ENCODE results near the gene RERE.
"Not testable (repeated sequence)": the region's sequence is repeated elsewhere in the genome, so short reads cannot be mapped to it uniquely, and the experiment has no call there.

RERE gene

DNA sequence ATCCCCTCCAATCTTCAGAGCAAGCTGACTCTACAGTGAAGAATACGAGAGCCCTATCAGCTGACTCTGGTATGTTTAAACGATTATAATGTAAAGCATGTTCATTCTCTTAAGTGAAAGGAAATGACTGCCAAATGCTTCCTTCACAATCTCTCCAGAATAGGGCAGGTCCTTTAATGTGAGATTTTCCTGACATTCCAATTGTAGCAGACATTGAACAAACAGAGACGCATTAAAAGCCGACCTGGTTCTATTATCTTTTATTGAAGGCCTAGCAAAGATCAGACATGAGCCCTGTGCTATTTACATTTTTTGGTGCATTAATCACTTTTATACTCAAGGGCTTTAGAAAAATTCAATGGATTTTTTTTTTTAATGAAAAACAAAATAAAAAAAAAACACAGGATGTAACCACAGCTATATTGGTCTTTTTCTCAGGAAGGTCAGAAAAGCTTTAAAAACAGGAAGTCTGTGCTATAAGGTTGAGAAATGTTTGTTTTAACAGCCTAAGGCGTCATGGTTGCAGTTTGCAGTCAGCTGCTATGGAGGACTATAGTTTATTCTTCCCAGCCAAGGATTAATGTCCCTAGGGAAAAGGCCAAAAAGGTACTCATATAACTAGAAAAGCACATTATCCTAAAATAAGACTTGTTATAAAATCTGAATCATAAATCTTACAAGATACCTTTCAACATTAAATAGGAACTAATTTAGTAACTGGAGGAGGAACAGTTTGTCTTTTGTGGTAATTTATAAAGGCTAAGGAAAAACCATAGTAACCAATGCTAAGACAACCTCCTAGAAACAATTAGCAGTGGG, 104.8 kb downstream of the RERE start:
- peak; percentile 68 for DNase-seq

DNA sequence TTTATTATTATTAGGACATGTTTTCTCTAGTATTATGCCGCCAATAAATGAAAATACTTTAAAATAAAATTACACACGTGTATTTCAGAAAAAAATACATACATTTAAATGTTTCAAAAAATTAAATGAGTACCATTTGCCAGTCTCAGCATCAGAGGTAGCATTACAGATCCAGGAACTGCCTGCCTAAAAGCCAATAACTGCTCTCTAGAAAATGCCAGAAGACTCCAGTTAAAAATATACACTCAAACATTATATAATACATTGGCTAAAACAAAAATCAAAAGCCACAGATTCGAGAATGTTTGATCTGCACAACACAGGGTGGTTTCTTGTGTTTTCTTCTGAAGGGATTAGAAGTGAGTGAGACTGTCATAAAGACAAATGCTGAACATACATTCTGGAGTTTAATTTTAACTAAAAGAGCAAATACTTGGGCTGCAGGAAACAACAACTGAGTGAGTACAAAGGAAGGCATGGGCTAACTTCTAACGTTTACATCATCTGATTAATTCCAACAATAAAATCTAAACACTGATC, 105.5 kb downstream of the RERE start:
- no peak for DNase-seq

- DNase-seq = no peak
Measured at GRCh38 chr1:8711151-8711550, 106.3 kb downstream of the RERE start.

DNA sequence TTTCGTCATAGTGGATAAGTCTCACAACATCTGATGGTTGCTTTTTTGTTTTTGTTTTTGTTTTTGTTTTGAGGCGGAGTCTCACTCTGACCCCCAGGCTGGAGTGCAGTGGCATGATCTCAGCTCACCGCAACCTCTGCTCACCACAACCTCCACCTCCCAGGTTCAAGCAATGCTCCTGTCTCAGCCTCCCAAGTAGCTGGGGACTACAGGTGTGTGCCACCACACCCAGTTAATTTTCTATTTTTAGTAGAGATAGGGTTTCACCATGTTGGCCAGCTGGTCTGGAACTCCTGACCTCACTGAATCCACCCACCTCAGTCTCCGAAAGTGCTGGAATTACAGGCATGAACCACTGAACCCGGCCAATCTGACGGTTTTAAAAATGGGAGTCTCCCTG, 109.2 kb downstream of the RERE start:
- no peak for DNase-seq

- peak; percentile 54 for DNase-seq
Measured at GRCh38 chr1:8706995-8707396, 110.4 kb downstream of the RERE start.

DNA sequence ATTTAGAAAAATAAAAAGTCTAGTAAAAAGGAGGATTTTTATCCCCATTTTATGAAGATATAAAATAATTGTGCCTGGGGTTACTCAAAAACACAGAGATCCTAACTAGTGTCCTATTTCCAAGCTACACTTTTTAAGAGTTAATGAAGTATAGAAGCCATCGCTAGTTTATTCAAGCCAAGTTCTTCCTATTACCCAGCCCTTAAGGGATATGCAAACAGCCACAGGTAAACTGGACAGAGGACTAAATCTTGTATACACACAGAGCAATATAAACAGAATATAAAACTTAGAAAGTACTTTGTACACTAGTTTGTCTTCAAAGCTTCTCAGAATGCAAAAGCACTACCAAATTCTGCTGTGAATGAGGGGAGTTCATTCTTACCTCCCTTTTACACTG, 111.1 kb downstream of the RERE start:
- peak; percentile 9 for DNase-seq

- peak; percentile 52 for DNase-seq
Measured at GRCh38 chr1:8704866-8705506, 112.5 kb downstream of the RERE start.

GRCh38 chr1:8702850-8703810, 114.3 kb downstream of the RERE start:
- DNase-seq = peak; percentile 94

GRCh38 chr1:8702472-8702849, 115.0 kb downstream of the RERE start:
- no peak for DNase-seq

GRCh38 chr1:8701794-8702471, 115.5 kb downstream of the RERE start:
- DNase-seq = peak; percentile 56

GRCh38 chr1:8699679-8700078, 117.8 kb downstream of the RERE start:
- DNase-seq = no peak

GRCh38 chr1:8698937-8699447, 118.4 kb downstream of the RERE start:
- no peak for DNase-seq

DNA sequence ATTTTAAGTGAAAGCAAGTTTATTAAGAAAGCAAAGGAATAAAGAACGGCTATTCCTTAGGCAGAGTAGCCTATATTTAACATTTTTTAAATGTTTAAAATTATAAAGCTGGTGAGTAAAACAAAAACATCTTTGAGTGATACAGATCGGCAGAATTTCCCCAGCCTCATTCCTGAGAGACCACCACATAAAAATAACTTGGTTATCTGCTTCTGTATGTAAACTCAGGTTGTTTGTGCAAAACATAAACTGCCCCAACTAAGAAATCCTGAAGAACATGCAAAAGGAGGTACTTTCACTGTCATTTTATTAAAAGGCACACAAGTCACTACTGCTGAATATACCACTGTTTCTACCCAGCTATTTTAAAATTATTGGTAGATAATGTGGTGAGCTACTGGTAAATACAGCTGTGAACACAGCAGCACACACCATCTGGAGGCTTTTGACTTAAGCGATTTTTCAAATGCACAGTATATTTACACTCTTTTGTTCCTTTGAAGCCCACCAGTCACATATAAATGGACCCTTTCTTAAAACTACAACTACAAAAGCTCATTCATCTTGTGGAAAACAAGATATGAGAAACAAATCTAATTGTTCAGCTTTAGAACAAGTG, 119.3 kb downstream of the RERE start:
- DNase-seq = no peak

- not testable (repeated sequence) for DNase-seq
Measured at GRCh38 chr1:8695442-8695841, 122.0 kb downstream of the RERE start.

DNA sequence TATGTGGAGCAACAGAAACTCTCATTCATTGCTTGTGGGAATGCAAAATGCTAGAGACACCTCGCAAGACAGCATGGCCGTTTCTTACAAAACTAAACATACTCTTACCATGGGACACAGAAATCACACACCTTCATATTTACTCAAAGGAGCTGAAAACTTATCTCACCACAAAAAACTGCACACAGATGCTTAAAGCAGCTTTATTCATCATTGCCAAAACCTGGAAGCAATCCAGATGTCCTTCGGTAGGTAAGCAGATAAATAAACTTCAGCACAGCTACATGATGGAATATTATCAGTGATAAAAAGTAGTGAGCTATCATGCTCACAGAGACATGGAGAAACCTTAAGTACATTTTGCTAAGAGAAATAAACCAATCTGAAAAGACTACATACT, 124.3 kb downstream of the RERE start:
- DNase-seq = no peak

DNA sequence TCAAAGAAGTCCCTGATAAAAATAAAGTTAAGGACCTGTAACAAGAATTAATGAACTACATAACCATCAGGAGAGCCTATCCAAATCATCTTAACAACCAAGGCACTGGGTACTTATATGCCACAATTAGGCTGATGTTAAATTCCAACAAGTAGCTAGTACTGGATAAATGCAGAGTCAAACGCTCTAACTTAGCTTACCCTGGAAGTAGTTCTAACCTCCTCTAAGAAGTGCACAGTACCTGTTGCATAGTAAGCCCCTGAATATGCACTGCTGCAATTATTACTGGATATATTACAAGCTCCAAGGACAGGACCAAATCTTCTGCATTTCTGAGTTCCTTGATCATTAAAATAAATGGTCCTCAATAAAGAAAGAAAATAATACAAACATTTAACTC, 125.8 kb downstream of the RERE start:
- DNase-seq = no peak

DNA sequence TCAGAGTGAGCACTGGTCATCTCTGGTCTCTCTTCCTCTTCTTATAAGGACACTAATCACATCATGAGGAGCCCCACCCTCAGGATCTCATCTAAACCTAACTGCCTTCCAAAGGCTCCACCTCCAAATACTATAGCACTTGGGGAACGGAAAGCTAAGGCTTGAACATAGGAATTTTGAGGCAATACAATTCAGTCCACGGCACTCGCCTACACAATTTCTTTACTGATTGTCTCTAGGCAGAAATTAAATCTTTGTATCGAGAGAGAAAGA, 127.3 kb downstream of the RERE start:
- no peak for DNase-seq

DNA sequence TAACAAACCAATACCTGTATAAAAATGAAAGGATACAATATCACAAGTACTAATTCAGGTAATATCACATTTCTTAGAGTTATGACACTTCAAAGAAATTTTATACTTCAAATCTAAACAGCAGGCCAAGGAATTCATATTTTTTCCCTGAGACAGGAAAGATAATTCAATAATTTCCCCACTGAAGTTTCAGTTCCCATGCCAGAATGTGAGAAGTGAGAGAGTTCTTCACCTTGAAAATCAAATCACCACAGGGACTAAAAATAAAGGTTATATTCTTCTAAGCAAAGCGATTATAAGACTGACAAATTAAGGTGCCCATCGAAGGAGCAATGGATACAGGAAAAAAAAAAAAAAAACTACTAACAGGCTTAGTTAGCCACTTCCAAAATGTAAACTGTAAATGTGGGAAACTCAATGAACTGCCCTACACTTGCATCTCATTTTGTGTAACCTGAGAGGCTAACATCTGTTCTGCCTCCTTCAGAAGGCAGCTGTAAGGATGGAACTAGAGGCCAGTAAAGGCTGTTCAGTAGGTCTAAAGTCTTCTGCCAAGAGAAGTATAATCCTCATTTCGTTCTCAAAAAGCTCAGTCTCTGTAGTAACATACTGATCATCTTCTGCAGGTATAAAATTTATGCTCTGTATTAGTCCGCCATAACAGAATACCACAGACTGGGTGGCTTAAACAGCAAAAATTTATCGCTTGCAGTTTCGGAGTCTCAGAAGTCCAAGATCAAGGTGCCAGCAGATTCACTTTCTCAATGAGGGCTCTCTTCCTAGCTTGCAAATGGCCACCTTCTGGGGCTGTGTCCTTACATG, 127.8 kb downstream of the RERE start:
- DNase-seq = no peak

GRCh38 chr1:8687538-8687937, 129.9 kb downstream of the RERE start:
- no peak for DNase-seq

DNA sequence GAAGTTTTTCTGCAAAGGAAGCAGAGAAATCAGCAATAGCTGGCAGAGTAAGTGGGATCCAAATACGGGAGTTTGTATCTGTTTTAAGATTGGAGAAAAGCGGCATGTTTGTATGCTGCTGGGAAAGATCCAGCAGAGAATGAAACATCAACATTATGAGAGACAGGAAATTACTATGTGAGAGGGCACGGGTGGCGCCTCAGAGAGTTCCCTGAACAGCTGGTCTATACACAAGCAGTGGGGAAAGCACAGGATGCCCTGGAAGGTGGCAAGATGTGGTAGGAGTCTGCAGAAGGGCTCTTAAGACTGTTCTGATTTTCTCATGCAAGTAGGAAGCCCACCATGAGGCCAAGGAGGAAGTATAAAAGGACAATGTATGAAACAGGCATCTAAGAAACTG, 130.4 kb downstream of the RERE start:
- DNase-seq = no peak

GRCh38 chr1:8685463-8685862, 132.0 kb downstream of the RERE start:
- DNase-seq = no peak

Measured in NCI-H526 treated with DMSO at 0.1 percent for 48 hours (cell line).